T-helper 22 cell (primary cell): ENCODE data around the gene SDF2.

ENCODE experiments used
- DNase-seq: peaks from one replicate; pipeline ENCODE4 v3.0.0-alpha.2; 2020; ENCODE audit warnings: low read depth

Gene SDF2, protein sequence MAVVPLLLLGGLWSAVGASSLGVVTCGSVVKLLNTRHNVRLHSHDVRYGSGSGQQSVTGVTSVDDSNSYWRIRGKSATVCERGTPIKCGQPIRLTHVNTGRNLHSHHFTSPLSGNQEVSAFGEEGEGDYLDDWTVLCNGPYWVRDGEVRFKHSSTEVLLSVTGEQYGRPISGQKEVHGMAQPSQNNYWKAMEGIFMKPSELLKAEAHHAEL

DNA sequence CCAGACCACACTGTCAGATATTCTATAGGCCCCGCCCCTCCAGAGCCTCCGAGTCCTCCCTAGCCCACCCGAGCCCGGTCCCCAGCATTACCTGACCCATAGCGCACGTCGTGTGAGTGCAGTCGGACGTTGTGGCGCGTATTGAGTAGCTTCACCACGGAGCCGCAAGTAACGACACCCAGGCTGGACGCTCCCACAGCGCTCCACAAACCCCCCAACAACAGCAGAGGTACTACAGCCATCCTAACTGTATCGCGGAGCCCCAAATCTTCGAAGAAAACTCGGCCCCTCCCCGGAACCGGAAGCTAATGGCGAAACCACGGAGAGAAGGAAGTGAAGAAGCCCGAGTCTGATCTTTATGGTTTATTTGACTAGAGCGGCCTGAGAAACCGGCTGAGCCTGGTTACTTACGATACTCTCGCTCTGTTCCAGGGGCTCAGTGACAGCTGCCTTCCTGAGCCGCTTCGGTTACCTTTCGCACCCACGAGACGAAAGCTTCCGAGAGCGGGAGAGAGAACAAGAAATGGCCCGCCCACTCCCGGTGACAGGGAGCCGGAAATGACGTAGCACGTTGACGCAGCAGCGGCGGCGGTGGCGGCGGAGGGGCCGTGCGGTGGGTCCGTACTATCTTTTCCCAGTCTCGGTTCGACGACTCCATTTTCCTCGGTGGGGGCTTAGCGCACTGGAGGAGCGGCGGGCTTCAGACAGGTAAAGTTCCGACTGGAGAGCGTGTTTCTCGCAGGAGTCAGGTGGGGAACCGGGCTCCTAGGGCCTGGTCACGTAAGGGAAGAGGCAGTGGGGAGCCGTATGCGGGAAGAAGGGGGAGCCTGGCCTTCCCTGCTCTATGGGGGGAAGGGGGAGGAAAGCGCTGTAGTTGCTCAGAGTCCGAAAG, at the start of gene SDF2, which contains the start of gene SUPT6H:
TSS of gene SDF2 (minus strand) at position 272 of the 892 bp plus-strand sequence. CDS start at position 242, 30 bp downstream.
TSS of gene SUPT6H (plus strand) at position 571 of the 892 bp plus-strand sequence. CDS start 11,197 bp downstream, outside the sequence.
- DNase-seq: peak; percentile 87

DNA sequence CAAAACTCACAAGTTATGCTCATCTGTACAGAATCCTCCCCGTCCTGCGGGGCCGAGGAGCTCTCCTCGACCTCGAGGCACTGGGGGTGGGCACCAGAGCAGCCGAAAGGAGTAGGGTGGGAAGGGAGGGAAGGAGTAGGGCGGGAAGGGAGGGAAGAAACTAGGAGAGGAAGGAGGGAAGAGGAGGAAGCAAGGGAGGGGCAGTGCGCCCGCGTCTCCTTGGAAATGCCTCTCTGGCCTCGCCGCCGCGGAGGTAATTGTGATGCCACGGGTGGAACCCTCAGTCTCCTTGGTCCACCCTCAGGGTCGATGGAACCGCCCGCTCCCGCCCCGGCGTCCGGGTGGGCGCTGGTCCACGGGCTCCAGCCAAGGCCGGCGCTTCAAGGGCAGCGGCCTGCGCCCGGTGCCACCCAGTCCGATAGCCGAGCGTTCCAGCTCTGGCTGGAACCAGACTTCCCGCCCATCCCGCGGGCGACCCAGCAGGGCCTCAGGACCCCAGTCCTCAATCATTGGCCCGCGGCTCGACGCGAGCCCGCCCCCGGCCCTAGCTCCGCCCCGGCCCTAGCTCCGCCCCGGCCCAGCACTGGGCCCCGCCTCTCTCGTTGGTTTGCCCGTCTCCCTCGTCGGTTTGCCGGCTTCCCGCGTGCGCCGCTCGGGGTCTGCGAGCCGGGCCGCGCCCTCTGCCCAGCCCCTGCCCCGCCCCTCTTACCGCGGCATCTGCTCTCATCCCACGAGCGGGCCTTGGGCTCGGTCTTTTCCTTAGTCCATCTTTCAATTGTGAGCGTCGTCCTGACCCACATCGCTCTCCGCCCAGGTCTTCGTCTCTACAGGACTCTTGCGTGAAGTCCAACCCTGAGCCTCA, 49.4 kb upstream of the SDF2 start:
- peak; percentile 83 for DNase-seq

DNA sequence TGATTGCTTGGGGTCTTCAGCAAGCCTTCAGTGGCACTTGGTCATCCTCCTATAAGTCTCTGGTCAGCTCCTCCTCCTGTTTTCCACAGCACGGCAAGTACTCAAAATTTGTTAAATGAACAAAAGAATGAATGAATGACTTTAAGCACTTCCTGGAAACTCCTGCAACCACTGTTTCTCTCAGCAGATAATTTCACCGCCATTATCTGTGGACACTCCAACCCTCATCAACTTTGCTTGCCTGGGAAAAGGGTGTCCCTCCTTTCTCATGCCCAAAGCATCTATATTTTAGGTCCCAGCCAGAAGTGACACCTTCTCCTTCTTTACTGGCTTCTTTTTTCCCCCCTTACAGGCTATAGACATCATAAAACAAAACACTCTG, 45.6 kb upstream of the SDF2 start:
- no peak for DNase-seq

DNA sequence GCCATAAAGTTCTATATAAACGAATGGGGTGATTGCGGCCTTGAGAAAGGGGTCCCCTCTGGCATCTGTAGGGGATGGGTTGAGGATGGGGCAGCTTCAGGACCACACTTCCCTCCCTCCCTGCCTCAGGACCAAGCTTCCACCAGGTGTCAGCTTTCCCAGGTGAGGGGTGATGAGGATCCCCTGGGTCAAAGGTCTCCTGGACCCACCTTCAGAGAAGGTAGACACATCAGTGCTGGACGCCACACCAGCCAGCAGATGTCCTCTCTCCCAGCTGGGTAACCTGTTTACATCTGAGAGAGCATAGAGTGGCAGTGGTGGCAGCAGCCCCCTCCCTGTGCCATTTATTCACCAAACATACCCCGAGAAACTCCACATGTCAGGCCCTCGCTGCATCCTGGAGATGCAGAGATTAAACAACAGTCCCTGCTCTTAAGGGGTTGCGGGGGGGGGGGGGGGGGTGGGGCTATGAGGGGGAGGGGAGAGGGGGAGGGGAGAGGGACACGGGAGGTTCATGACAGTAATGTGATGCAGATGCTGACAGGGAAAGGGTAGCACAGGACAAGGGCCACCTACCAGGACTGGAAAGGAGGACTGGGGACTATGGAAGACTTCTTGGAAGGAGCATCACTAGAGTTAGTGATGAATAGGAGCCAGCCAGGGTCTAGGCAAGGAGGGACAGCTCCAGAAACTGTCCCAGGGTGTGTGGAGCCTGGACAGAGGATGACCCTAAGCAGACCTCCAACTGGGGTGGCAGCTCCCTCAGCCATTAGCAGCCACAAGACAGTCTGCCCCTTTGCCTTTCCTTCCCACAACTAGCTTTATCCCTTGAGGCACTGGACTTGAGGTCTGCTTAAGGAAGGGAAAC, 45.0 kb upstream of the SDF2 start:
- no peak for DNase-seq

DNA sequence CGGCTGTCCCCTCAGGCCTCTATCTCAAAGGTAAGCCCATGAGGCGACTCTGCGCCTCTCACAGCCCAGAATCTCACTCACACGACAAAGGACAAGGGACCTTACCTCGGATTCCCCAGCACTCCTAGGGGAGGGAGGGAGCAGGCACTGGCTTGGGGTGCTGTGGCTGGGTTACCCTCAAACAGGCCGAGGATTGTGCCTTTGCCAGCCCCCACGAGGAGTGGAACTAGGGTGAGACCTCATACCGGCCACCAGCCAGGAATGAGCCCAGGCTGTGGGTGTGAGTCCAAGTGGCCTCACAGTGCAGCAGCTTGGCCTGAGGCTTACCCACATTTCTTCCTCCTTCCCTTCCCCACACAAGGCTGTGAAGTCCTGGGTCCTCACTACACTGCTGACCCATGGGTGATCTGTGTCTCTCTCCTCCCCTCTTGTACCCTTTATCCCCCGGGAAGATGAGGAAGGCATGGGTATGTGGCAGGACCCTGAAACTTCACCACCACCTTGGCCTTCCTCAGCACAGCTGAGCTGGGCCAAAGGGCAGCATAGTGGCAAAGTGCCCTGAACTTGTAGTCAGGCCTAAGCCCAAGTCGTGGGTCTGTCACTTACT, 44.1 kb upstream of the SDF2 start:
- no peak for DNase-seq

DNA sequence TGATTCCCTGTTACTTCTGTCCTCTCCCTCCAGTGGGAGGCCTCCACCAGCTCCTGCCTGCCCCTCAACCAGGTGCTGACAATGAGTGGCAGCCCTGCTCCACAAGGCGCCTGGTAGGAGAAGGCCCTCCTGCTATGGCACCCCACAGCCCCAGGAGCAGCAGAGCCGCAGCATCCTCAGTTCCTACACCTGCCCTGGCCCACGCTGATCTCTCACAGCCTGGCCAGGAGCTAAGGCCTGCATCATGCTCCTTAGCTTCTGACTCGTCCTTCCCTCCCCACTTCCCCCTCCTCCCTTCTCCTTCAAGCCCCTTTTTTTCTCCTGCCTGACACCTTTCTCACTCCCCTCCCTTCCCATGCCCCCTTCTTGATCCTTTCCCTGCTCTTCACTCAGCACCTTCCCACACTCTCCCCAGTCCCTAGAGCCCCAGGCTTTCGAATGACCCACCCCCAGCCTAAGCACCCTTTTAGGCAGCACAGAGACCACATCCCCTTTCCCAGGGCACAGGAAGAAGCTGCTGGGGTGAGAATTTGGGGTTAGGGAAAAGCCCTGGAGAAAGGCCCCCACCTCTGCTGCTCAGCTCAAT, 43.5 kb upstream of the SDF2 start:
- DNase-seq: no peak

DNA sequence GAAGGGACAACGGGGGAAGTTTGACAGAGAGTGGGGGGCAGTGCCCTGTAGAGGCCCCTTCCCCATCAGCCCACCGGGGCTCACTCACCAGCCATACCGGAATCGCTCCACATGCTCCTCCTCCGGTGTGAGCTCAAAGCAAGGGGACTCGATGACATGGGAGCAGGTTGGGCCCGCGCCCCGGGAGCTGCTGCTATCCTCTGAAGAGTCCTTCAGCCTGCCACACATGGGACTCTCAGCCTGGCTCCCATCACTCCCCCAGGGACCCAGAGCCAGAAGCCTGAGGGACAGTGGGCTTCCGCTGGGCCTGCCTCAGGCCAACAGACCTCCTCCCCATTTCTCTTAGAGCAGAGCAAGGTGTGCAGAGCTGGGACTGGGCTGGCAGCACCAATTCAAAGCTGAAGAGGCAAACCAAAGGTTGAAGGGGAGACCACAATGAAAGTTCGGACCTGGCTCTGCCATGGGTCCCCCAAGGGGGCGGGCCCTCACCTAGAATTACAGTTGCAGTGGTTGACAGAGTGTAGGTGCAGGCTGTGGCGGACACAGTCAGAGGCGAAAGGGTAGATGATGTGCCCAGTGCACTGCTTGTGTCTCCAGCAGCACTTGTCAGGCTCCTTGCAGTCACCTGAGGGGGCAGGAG, 42.6 kb upstream of the SDF2 start:
- no peak for DNase-seq

DNA sequence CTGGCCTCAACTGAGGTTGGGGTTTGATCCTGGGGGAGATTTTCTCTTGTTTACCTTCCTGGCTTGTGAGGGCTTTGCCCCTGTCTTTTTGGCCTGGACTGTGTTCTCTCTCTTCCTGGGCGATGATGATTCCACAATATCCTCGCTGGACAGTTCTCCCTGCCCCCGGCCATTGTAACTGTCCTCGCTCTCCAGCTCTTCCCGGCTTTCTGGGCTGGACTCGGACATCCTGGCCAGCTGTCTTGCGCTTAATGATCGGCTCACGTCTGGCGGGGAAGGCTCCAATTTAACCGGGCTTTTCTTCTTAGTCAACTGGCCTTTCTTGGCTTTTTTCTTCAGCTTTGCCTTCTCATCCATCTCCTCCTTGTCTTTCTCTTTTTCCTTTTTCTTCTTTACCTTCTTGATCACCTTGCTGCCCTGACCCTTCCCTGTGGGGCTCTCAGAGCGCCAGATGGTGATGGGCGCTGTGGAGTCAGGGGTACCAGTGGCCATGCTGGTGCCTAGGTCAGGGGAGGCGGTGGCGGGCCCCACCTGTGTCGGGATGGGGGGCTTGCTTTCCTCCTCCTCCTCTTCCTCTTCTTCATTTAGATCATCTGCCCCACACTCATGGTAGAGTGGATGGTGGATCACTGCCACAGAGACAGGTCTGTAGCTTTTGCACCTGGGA, 42.0 kb upstream of the SDF2 start:
- DNase-seq: no peak

DNA sequence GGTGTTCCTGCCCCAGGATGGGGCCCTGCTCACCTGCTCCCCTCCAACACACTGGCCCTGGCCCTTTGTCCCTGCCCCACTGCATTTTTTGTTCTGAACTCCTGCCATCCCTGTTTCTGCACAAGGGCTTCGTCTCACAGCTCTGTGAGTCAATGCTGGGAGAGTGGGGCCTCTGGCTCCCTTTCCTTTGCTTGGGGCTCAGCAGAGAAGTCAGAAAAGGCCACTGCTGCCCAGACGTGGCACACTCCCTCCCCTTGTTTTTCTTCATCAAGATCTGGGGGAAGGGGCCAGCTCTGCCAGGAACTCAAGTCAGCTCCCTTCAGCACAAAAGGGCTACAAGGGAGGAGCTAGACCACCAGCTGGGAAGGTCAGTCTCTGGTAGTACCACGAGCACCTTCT, 41.0 kb upstream of the SDF2 start:
- DNase-seq: no peak

DNA sequence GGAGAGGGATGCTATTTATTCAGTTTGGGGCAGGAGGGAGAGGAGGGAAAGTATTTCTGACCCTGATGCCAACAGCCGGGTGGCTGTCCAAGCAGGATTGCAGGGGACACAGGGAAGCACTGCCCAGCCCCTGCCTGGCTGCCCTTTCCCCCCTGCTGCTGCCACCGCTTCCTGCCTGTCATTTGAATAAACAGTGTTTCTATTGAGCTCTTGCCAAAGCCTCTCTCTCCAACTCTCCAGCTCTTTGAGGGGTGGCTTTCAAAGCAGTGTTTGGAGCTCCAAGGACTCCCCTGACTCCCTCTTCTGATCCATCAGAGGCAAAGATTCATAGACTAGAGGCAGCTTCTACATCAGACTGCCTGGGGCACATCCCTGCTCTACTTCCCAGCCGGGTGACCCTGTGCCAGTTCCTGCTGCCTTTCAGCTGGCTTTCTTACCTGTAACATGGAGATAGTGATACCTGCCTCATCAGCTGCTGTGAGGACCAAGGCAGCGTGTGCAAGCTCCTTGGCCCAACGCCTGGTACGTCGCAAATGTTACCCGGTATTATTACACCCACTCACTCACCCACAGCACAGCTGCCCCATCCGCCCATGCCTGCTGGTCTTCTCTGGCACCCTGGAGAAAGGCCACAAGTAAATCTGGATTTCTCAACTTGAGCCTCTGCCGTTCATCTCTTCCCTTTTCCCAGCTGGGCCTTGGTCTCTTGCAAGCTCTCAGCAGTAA, 40.5 kb upstream of the SDF2 start:
- DNase-seq: no peak

DNA sequence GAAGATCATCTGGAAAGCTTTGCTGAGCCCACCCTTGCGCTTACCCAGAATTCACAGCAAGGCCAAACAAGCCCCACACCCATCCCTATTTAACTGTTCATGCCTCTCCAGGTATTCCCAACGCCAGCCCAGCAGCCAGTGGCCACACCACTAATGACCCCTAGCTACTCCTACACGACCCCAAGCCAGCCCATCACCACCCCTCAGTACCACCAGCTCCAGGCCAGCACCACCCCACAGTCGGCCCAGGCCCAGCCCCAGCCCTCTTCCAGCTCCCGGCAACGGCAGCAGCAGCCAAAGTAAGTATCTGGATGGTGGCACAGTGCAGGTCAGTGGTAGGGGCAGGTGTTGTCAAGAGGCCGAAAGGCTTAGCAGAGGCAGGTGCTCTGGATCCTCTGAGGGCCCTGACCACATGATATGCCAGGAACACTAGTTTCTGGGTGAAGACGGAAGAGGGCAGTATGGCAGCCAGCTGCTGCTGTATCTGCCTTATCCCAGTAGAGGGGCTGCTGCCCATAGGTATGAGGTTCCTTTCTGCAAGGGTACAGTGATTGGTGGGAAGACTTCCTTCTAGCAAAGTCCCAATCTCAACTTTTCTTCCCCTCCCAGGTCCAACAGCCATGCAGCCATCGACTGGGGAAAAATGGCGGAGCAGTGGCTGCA, 39.3 kb upstream of the SDF2 start:
- DNase-seq: no peak

DNA sequence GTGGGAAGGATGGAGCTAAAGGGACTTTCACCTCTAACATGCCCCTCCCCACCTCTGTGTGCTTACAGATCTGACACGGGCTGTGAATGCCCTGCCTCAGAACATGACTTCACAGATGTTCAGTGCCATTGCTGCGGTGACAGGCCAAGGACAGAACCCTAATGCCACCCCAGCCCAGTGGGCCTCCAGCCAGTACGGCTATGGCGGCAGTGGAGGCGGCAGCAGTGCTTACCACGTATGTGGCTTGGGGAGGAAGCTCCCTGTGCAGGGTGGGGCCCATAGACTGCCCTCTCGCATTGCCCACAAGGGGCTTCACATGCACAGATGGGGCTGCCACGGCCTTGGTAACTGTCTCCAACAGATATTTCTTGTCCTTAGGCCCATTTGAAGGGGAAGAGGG, 38.6 kb upstream of the SDF2 start:
- DNase-seq: no peak

DNA sequence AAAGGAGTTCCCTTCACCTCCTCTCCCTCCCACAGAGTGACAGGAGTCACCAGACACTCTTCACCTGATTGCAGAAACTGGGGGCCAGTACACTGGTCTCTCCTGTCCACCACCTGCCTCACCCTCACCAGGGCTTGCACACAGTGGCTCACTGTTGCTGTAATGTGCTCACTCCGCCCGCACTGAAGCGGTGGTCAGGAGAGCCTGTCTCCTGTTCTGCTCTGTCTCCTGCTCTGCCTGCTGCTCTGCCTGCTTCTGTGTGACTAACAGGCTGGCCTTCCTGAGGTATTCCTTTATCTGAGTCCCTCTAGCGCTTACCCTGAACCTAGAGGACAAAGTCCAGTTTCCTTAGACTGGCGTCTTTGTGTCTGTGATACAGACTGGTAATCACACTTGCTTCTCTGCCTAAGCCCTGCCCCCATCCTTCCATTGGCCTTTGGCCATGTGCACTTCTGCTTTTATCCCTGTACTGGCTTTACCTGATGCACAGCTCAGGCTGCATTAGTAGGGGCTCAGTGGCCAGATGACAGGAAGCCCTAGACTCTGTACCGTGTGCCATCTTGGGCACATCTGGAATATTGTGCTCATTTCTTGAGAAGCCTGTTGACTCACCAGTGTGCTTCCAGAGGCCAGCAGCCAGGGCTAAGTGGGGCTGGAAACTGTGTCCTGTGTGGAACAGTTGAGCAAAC, 36.7 kb upstream of the SDF2 start:
- DNase-seq: no peak

DNA sequence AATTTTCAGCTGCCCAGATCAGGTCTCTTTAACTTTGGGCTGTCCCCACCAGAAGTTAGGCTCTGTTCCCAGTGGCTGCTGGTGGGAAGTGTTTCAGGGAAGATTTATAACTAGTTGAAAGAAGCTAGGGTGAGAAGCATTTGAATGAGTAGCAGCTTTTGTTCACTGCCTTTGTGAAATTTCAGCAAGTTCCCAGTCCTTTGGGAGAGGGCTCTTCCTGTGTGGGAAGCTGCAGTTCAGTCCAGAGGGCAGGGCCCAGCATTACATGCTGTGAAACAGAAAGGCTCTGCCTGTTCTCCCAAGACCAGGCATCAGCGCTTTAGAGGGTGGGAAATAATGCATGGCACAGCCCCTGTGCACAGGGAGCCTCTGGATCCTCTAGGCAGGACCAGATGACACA, 32.2 kb upstream of the SDF2 start:
- DNase-seq: no peak

DNA sequence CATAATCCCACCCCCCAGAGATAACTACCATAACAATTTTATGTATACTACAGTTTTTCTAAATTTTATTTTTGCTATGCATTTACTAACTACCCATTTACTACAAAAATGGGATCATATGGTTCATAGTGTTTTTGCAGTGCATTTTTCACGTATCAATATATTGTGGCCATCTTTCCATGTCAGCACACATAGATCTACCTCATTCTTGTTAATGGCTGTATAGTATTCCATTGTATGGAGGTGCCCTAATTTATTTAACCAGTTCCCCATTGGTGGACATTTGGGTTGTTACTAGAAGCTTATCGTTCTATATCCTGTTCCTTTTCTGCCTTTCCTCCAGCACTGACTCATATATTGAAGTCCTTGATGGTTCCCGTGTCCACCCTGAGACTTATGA, 27.3 kb upstream of the SDF2 start:
- DNase-seq: no peak

DNA sequence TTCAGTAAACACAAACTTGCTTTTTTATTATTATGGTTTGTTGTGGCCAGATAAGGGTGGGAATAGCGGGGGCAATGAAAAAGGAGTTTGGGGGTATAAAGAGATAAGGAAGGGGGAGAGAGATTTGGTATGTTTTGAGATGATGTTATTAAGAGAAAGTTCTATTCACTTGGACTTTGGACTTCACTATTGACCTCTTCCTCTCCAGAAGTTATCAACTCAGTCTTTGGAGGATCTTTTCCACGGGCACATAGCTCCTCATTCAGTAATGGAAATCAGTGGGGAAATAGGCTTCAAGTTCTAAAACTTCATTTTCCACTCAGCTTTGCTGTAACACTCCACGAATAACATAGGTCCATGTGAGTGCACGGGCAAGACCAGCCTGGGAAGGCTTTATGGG, 26.8 kb upstream of the SDF2 start:
- DNase-seq: no peak

DNA sequence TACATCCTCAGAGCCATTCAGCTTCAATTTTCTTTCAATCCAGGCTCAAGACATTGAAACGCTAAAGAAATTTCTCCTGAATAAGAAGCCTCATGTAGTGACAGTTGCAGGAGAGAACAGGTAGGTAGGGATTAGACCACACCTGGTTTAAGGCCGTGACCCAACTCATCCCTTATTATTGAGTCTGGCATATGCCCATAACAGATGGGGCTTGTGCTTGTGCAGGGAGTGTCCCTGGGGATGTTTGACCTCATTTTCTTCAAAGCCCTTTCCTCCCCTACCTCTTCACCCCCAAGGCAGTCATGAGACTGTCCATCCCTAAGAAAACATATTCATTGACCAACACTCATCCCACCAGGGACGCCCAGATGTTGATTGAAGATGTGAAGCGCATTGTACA, 24.6 kb upstream of the SDF2 start:
- DNase-seq: no peak

DNA sequence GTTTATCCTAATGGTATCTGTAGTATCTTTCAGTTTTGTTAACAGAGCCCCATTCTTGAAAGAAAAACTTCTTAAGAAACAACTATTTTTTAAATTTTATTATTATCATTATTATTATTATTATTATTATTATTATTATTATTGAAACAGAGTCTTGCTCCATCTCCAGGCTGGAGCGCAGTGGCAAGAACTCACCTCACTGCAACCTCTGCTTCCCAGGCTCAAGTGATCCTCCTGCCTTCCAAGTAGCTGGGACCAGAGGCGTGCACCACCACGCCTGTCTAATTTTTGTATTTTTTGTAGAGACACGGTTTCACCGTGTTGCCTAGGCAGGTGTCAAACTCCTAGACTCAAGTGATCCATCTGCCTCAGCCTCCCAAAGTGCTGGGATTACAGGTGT, 23.7 kb upstream of the SDF2 start:
- DNase-seq: no peak
